Renal cortex interstitium (tissue), 11 donors: ENCODE results near the gene CREBBP. TPM values are rescaled to one million over a fixed set of nuclear protein-coding genes. Genes with fewer than 3 reads are reported as not detected.

Experiments used
- DNase-seq, 11 donors: peaks; one replicate each; pipeline ENCODE4 v3.0.0-alpha.2; 2013; ENCODE audit warnings: low read depth in 9 of 11, low spot score in 4 of 11; ENCODE audit errors: extremely low read depth in 1 of 11
- polyA plus RNA-seq, 3 donors: library from polyadenylated mRNA; unstranded; fragments of 120-200 nt; gene quantifications; one replicate each; pipeline ENCODE4 v1.2.1, GENCODE V29; 2013; ENCODE audit not compliant: insufficient read length in 3 of 3

The CREBBP gene
- polyA plus RNA-seq, 3 donors: 74.6 to 85.9 (median 84.2) TPM

GRCh38 chr16:3713587-3714242, 166.8 kb downstream of the CREBBP start:
- DNase-seq: no peak

- DNase-seq: no peak
These were observed 167.6 kb downstream of the CREBBP start for GRCh38 chr16:3712861-3713372.

GRCh38 chr16:3706253-3707012, 174.1 kb downstream of the CREBBP start:
- DNase-seq: no peak

- no peak for DNase-seq
These were observed 178.4 kb downstream of the CREBBP start for GRCh38 chr16:3702082-3702481.

GRCh38 chr16:3701531-3701930, 179.0 kb downstream of the CREBBP start:
- DNase-seq: no peak

- DNase-seq: no peak
These were observed 181.6 kb downstream of the CREBBP start for GRCh38 chr16:3698941-3699340.

- no peak for DNase-seq
These were observed 183.9 kb downstream of the CREBBP start for GRCh38 chr16:3696425-3697218.

GRCh38 chr16:3695610-3696369, 184.7 kb downstream of the CREBBP start:
- DNase-seq: no peak

GRCh38 chr16:3694051-3694450, 186.5 kb downstream of the CREBBP start:
- DNase-seq: no peak

- no peak for DNase-seq
These were observed 188.8 kb downstream of the CREBBP start for GRCh38 chr16:3691761-3692160.

GRCh38 chr16:3690980-3691720, 189.4 kb downstream of the CREBBP start:
- DNase-seq: no peak

GRCh38 chr16:3690470-3690928, 190.0 kb downstream of the CREBBP start:
- peak; percentile 59 to 86 (median 78) for DNase-seq

- DNase-seq: no peak
These were observed 190.8 kb downstream of the CREBBP start for GRCh38 chr16:3689731-3690130.

- DNase-seq: no peak
These were observed 192.7 kb downstream of the CREBBP start for GRCh38 chr16:3687792-3688191.

GRCh38 chr16:3687021-3687420, 193.5 kb downstream of the CREBBP start:
- DNase-seq: no peak

GRCh38 chr16:3681206-3681605, 199.3 kb downstream of the CREBBP start:
- no peak for DNase-seq

- no peak for DNase-seq
These were observed 202.5 kb downstream of the CREBBP start for GRCh38 chr16:3677994-3678393.

GRCh38 chr16:3675601-3676130, 204.8 kb downstream of the CREBBP start:
- no peak for DNase-seq
